ENCODE data around the gene ELOF1.

DNA sequence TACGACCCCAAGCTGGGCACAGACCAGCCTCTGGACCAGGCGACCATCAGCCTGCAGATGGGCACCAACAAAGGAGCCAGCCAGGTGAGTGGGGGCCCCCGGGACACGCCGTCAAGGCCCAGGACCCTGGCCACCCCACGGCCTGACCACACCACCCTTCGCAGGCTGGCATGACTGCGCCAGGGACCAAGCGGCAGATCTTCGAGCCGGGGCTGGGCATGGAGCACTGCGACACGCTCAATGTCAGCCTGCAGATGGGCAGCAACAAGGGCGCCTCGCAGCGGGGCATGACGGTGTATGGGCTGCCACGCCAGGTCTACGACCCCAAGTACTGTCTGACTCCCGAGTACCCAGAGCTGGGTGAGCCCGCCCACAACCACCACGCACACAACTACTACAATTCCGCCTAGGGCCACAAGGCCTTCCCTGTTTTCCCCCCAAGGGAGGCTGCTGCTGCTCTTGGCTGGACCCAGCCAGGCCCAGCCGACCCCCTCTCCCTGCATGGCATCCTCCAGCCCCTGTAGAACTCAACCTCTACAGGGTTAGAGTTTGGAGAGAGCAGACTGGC lies 9.6 kb downstream of the ELOF1 start:
- TF ChIP-seq GATA3 (IDR thresholded peaks at IDR 0.05; ENCODE audit: low read depth, low read length) = no peak
- no peak for TF ChIP-seq GATA2 (IDR thresholded peaks at IDR 0.05; ENCODE audit: low read depth, low read length)
